Uterus (tissue), 2 donors: ENCODE measurements around the gene PTPRN2.

ENCODE experiments used
- POLR2A ChIP-seq, 2 donors: fragments of 450-650 bp; IDR thresholded peaks; one replicate each; pipeline ENCODE4 v1.6.1; 2016; ENCODE audit warnings: antibody characterized with exemption in 2 of 2, mild to moderate bottlenecking in 1 of 2, moderate library complexity in 1 of 2
- TF ChIP-seq, protein P1 (sequence below), 4 experiments: fragments of 200-600 bp in 2 of 4; fragments of 450-650 bp in 2 of 4; sonication (generic) in 2 of 4; IDR thresholded peaks; one replicate each; pipeline ENCODE4 v1.5.1; 2016 to 2019; ENCODE audit warnings: antibody characterized with exemption in 4 of 4, mild to moderate bottlenecking in 2 of 4, moderate library complexity in 1 of 4

DNA sequence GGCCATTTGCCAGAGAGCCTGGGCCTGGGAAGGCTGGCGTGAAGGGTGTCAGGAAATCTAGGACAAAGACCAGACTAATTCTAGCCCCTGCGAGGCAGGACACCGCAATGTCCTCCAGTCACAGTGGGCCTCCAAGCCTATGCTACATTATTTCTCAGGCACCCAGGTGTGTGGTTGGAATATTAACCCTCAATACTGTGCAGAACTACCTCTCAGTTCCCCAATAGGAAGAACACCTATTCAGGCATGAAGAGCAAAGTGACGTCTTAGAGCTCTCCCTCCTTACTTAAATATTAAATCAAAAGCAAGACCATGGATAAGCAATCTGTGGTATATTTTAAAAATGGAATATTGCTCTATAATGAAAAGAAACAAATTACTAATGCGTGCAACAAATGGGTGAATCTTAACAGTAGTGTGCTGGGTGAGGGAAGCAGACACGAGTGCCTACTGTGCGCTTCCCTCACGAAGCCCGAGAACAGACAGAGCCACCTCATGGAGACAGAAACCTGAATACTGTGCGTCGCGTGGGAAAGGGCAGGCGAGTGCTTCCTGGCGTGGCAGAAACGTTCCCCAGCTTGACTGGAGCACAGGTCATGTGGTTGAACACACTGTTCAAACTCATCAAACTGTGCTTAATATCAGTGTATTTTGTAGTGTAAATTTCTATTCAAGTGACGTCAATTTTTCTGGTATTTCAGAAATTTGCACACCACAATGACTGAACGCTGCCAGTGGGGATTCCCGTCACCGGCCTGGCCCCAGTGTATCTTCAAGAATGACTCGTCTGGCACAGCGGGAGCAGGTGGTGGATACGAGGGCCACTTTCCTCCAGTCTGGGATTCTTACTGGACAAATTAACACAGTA, 15.5 kb upstream of the PTPRN2 start:
- no peak for TF ChIP-seq POLR2A (IDR thresholded peaks at IDR 0.05)
- TF ChIP-seq, protein P1, sequence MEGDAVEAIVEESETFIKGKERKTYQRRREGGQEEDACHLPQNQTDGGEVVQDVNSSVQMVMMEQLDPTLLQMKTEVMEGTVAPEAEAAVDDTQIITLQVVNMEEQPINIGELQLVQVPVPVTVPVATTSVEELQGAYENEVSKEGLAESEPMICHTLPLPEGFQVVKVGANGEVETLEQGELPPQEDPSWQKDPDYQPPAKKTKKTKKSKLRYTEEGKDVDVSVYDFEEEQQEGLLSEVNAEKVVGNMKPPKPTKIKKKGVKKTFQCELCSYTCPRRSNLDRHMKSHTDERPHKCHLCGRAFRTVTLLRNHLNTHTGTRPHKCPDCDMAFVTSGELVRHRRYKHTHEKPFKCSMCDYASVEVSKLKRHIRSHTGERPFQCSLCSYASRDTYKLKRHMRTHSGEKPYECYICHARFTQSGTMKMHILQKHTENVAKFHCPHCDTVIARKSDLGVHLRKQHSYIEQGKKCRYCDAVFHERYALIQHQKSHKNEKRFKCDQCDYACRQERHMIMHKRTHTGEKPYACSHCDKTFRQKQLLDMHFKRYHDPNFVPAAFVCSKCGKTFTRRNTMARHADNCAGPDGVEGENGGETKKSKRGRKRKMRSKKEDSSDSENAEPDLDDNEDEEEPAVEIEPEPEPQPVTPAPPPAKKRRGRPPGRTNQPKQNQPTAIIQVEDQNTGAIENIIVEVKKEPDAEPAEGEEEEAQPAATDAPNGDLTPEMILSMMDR (IDR thresholded peaks at IDR 0.05) = no peak
